HCT116 (cell line): ENCODE results near the gene CABYR. TPM values are rescaled to one million over a fixed set of nuclear protein-coding genes. Genes with fewer than 3 reads are reported as not detected.

Source experiments
- ATAC-seq: fragments of 200-7000 bp; cut with Tn5 transposase; 2 replicates; pipeline ENCODE4 v1.9.1; 2020; ENCODE audit warnings: mild to moderate bottlenecking, moderate library complexity
- BruUV-seq: library from RNA; stranded (reverse); fragments of 400-500 nt; replicated peaks from 2 replicates; lab custom pipeline; 2021; lab: Mats Ljungman, UMichigan
- CTCF ChIA-PET: fragments of 300-600 bp; sonication (Branson Sonifier 250); formaldehyde crosslinking; loops from one replicate; lab custom pipeline; 2021; ENCODE audit warnings: antibody characterized with exemption; lab: Charles Lee
- POLR2A ChIA-PET: fragments of 300-600, 350-600 bp; sonication (Branson Sonifier 250); formaldehyde crosslinking; loops from one replicate; lab custom pipeline; 2021; ENCODE audit warnings: antibody characterized with exemption; lab: Charles Lee
- RAD21 ChIA-PET, 2 experiments: fragments of 300-600 bp; sonication (Branson Sonifier 250); formaldehyde crosslinking; loops; one replicate each; lab custom pipeline; 2023; ENCODE audit warnings: low total read pairs in 2 of 2; ENCODE audit not compliant: uncharacterized antibody in 2 of 2, unreplicated experiment in 2 of 2, low non-redundant PET in 1 of 2; lab: Charles Lee
- DNase-seq: peaks from one replicate; pipeline ENCODE4 v3.0.0-alpha.2; 2010; ENCODE audit warnings: low read depth, low spot score
- H2AFZ ChIP-seq: fragments of 200-600 bp; shearing (Covaris generic), sonication (generic); 2 replicates; pipeline ENCODE4 v1.6.1; 2017; ENCODE audit warnings: low read depth, mixed run types, mixed read lengths, antibody characterized with exemption, low read length; ENCODE audit not compliant: poor library complexity, severe bottlenecking
- H3K27ac ChIP-seq: 2 replicates; pipeline ENCODE4 v1.5.1; 2012; ENCODE audit warnings: low read depth, low read length
- H3K27me3 ChIP-seq: fragments of 200-600 bp; sonication (generic); 2 replicates; pipeline ENCODE4 v1.6.1; 2016; ENCODE audit warnings: mixed run types, low read length, mixed read lengths; ENCODE audit not compliant: insufficient read depth
- H3K36me3 ChIP-seq, 2 experiments: fragments of 200-500 bp in 1 of 2; fragments of 200-600 bp in 1 of 2; sonication (Bioruptor generic) in 1 of 2; sonication (generic) in 1 of 2; 2 replicates each; pipeline versions ENCODE4 v1.5.1 to v1.6.1; 2014 to 2016; ENCODE audit warnings: low read length in 2 of 2, inconsistent platforms in 1 of 2, mixed read lengths in 1 of 2, mixed run types in 1 of 2; ENCODE audit not compliant: insufficient read depth in 2 of 2, control insufficient read depth in 1 of 2
- H3K4me1 ChIP-seq, 2 experiments: fragments of 200-600 bp in 1 of 2; sonication (generic) in 1 of 2; 2 replicates each; pipeline versions ENCODE4 v1.5.1 to v1.6.1; 2012 to 2017; ENCODE audit warnings: low read length in 2 of 2, inconsistent platforms in 1 of 2, mild to moderate bottlenecking in 1 of 2, mixed read lengths in 1 of 2, mixed run types in 1 of 2, moderate library complexity in 1 of 2; ENCODE audit not compliant: insufficient read depth in 2 of 2, control insufficient read depth in 1 of 2
- H3K4me2 ChIP-seq: fragments of 200-600 bp; sonication (generic); 2 replicates; pipeline ENCODE4 v1.6.1; 2017; ENCODE audit warnings: mixed run types, low read length, mixed read lengths
- H3K4me3 ChIP-seq, 2 experiments: fragments of 200-600 bp in 1 of 2; sonication (generic) in 1 of 2; replicated peaks in 1 of 2; 2 replicates each; pipeline ENCODE4 v1.5.1; 2011 to 2016; ENCODE audit warnings: low read length in 2 of 2, control low read depth in 1 of 2, low read depth in 1 of 2, mild to moderate bottlenecking in 1 of 2, mixed read lengths in 1 of 2, mixed run types in 1 of 2
- H3K79me2 ChIP-seq: fragments of 200-600 bp; sonication (generic); 2 replicates; pipeline ENCODE4 v1.6.1; 2017; ENCODE audit warnings: mild to moderate bottlenecking, mixed run types, low read length, moderate library complexity, mixed read lengths; ENCODE audit not compliant: insufficient read depth
- H3K9ac ChIP-seq: fragments of 200-600 bp; sonication (generic); 2 replicates; pipeline ENCODE4 v1.6.1; 2016; ENCODE audit warnings: low read length, mixed read lengths
- H3K9me2 ChIP-seq: fragments of 200-600 bp; sonication (generic), shearing (Covaris generic); 2 replicates; pipeline ENCODE4 v1.6.1; 2017; ENCODE audit warnings: mixed run types, mild to moderate bottlenecking, moderate library complexity; ENCODE audit not compliant: insufficient read depth
- H3K9me3 ChIP-seq, 2 experiments: fragments of 200-500 bp in 1 of 2; fragments of 200-600 bp in 1 of 2; sonication (Bioruptor generic) in 1 of 2; sonication (generic) in 1 of 2; 2 replicates each; pipeline ENCODE4 v1.6.1; 2014 to 2017; ENCODE audit warnings: low read length in 2 of 2, mixed read lengths in 2 of 2, inconsistent platforms in 1 of 2, low read depth in 1 of 2, mild to moderate bottlenecking in 1 of 2, mixed run types in 1 of 2, moderate library complexity in 1 of 2; ENCODE audit not compliant: control insufficient read depth in 1 of 2, insufficient read depth in 1 of 2
- H4K20me1 ChIP-seq: fragments of 200-600 bp; sonication (generic), shearing (Covaris generic); 2 replicates; pipeline ENCODE4 v1.6.1; 2017; ENCODE audit warnings: mixed run types, mild to moderate bottlenecking, moderate library complexity; ENCODE audit not compliant: insufficient read depth
- EZH2phosphoT487 ChIP-seq: fragments of 200-600 bp; IDR thresholded peaks from 2 replicates; pipeline ENCODE4 v1.6.1; 2018; ENCODE audit warnings: antibody characterized with exemption, borderline replicate concordance
- POLR2A ChIP-seq: IDR thresholded peaks from 2 replicates; pipeline ENCODE4 v1.7.0; 2011; ENCODE audit warnings: borderline replicate concordance; ENCODE audit not compliant: insufficient read depth, insufficient read length; ENCODE audit errors: extremely low read depth
- TCF7L2 ChIP-seq: IDR thresholded peaks from 2 replicates; pipeline ENCODE4 v1.7.0; 2011; ENCODE audit warnings: borderline replicate concordance, inconsistent platforms; ENCODE audit not compliant: insufficient read depth, insufficient read length; ENCODE audit errors: extremely low read depth
- YY1 ChIP-seq: IDR thresholded peaks from 2 replicates; pipeline ENCODE4 v1.6.1; 2011; ENCODE audit warnings: low read length, low read depth, moderate library complexity, mild to moderate bottlenecking; ENCODE audit not compliant: insufficient replicate concordance; ENCODE audit errors: extremely low read depth
- intact Hi-C: fragments of 100-400 bp; cut with micrococcal nuclease; formaldehyde crosslinking; loops from 2 replicates; pipeline ENCODE4 v1.10.0; 2022
- total RNA-seq: library from RNA; stranded (reverse); gene quantifications from one replicate; pipeline ENCODE4 v1.2.1, GENCODE V29; 2021; ENCODE audit not compliant: unreplicated experiment
- TF ChIP-seq, protein P1 (sequence below): IDR thresholded peaks from 2 replicates; pipeline ENCODE4 v1.6.1; 2012; ENCODE audit warnings: low read depth
- TF ChIP-seq, protein P2 (sequence below): IDR thresholded peaks from 2 replicates; pipeline ENCODE4 v1.6.1; 2012

Gene CABYR
- total RNA-seq, 1 experiment from 2014 or later, result not detected

- ChIA-PET RAD21 (no interaction called here), CTCF (no interaction called here), POLR2A (no interaction called here)
- no TSS peak for BruUV-seq
- TF ChIP-seq YY1 (no peak), EZH2phosphoT487 (no peak), POLR2A (no peak), TCF7L2 (no peak)
- TF ChIP-seq, protein P1, sequence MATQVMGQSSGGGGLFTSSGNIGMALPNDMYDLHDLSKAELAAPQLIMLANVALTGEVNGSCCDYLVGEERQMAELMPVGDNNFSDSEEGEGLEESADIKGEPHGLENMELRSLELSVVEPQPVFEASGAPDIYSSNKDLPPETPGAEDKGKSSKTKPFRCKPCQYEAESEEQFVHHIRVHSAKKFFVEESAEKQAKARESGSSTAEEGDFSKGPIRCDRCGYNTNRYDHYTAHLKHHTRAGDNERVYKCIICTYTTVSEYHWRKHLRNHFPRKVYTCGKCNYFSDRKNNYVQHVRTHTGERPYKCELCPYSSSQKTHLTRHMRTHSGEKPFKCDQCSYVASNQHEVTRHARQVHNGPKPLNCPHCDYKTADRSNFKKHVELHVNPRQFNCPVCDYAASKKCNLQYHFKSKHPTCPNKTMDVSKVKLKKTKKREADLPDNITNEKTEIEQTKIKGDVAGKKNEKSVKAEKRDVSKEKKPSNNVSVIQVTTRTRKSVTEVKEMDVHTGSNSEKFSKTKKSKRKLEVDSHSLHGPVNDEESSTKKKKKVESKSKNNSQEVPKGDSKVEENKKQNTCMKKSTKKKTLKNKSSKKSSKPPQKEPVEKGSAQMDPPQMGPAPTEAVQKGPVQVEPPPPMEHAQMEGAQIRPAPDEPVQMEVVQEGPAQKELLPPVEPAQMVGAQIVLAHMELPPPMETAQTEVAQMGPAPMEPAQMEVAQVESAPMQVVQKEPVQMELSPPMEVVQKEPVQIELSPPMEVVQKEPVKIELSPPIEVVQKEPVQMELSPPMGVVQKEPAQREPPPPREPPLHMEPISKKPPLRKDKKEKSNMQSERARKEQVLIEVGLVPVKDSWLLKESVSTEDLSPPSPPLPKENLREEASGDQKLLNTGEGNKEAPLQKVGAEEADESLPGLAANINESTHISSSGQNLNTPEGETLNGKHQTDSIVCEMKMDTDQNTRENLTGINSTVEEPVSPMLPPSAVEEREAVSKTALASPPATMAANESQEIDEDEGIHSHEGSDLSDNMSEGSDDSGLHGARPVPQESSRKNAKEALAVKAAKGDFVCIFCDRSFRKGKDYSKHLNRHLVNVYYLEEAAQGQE, result no peak
- TF ChIP-seq, protein P2, sequence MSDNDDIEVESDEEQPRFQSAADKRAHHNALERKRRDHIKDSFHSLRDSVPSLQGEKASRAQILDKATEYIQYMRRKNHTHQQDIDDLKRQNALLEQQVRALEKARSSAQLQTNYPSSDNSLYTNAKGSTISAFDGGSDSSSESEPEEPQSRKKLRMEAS, result no peak
- H3K9ac ChIP-seq, result no peak overlapping the region
- H4K20me1 ChIP-seq, result no peaks in the 10 kb centered on the region
- no peak overlapping the region for H3K4me2 ChIP-seq
- no peak overlapping the region for H3K4me3 ChIP-seq
- DNase-seq, result no peak
- no peaks in the 10 kb centered on the region for H3K36me3 ChIP-seq
- ATAC-seq, result no peak
- H3K4me1 ChIP-seq, result no peaks in the 10 kb centered on the region
- no peak overlapping the region for H3K27ac ChIP-seq
- no peaks in the 10 kb centered on the region for H3K9me3 ChIP-seq
- no peaks in the 10 kb centered on the region for H3K79me2 ChIP-seq
- intact Hi-C loops, result no loop called here
- H3K27me3 ChIP-seq, result no peaks in the 10 kb centered on the region
- no peak overlapping the region for H2AFZ ChIP-seq
- H3K9me2 ChIP-seq, result no peaks in the 10 kb centered on the region
These were observed 60.6 kb downstream of the CABYR start for GRCh38 chr18:24199372-24199962.
